K562 (cell line): ENCODE measurements around the gene CLTB.

Experiments
- CTCF ChIP-seq, 3 experiments: IDR thresholded peaks in 2 of 3; conservative IDR thresholded peaks in 1 of 3; 2 replicates each; pipeline ENCODE4 v1.5.1; 2011 to 2012; ENCODE audit warnings: low read length in 3 of 3, mild to moderate bottlenecking in 3 of 3, control low read depth in 2 of 3, improper control_type of control experiment in 1 of 3, inconsistent platforms in 1 of 3, low read depth in 1 of 3, mixed read lengths in 1 of 3, moderate library complexity in 1 of 3; ENCODE audit not compliant: insufficient read depth in 2 of 3
- EHMT2 ChIP-seq: fragments of 450-650 bp; IDR thresholded peaks from 2 replicates; pipeline ENCODE4 v1.6.1; 2018; ENCODE audit warnings: antibody characterized with exemption
- ETS1 ChIP-seq: conservative IDR thresholded peaks from 2 replicates; pipeline ENCODE4 v1.6.1; 2011; ENCODE audit warnings: low read depth, mild to moderate bottlenecking, low read length; ENCODE audit not compliant: control insufficient read depth
- MEF2D ChIP-seq: conservative IDR thresholded peaks from 2 replicates; pipeline ENCODE4 v1.6.1; 2016; ENCODE audit warnings: low read depth, missing genetic modification characterization, missing compliant biosample characterization
- NFRKB ChIP-seq: fragments of 450-650 bp; IDR thresholded peaks from 2 replicates; pipeline ENCODE4 v1.6.1; 2016; ENCODE audit warnings: low read depth
- POLR2A ChIP-seq: fragments of 450-650 bp; conservative IDR thresholded peaks from 2 replicates; pipeline ENCODE4 v1.6.1; 2016
- POLR2AphosphoS5 ChIP-seq: IDR thresholded peaks from 2 replicates; pipeline ENCODE4 v1.6.1; 2011; ENCODE audit warnings: mild to moderate bottlenecking, low read depth, low read length, moderate library complexity; ENCODE audit not compliant: control insufficient read depth, insufficient read depth
- SRSF9 ChIP-seq: fragments of 200-400 bp; formaldehyde crosslinking; IDR thresholded peaks from 2 replicates; pipeline ENCODE4 v1.6.1; 2017; ENCODE audit warnings: low read depth, low read length, borderline replicate concordance
- ZMIZ1 ChIP-seq, 2 experiments: fragments of 150-350 bp in 1 of 2; IDR thresholded peaks; 2 replicates each; pipeline ENCODE4 v1.6.1; 2012 to 2016; ENCODE audit warnings: low read depth in 2 of 2, low read length in 2 of 2, mild to moderate bottlenecking in 1 of 2, moderate library complexity in 1 of 2
- ZNF830 ChIP-seq: fragments of 250-450 bp; sonication (Bioruptor Pico); IDR thresholded peaks from 2 replicates; pipeline ENCODE4 v1.5.0; 2021; ENCODE audit warnings: mild to moderate bottlenecking
- TF ChIP-seq, protein P1 (sequence below): fragments of 250-450 bp; sonication (Bioruptor Pico); IDR thresholded peaks from 2 replicates; pipeline ENCODE4 v1.5.0; 2020; ENCODE audit warnings: mild to moderate bottlenecking, borderline replicate concordance

- TF ChIP-seq, protein P1, sequence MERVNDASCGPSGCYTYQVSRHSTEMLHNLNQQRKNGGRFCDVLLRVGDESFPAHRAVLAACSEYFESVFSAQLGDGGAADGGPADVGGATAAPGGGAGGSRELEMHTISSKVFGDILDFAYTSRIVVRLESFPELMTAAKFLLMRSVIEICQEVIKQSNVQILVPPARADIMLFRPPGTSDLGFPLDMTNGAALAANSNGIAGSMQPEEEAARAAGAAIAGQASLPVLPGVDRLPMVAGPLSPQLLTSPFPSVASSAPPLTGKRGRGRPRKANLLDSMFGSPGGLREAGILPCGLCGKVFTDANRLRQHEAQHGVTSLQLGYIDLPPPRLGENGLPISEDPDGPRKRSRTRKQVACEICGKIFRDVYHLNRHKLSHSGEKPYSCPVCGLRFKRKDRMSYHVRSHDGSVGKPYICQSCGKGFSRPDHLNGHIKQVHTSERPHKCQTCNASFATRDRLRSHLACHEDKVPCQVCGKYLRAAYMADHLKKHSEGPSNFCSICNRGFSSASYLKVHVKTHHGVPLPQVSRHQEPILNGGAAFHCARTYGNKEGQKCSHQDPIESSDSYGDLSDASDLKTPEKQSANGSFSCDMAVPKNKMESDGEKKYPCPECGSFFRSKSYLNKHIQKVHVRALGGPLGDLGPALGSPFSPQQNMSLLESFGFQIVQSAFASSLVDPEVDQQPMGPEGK (CRISPR knock-in tag): no peak
- TF ChIP-seq POLR2AphosphoS5: no peak; the same call in 1 of the 2 replicates
- no peak for TF ChIP-seq MEF2D (tag)
- no peak for TF ChIP-seq EHMT2
- TF ChIP-seq SRSF9: no peak
- no peak for TF ChIP-seq CTCF (IDR thresholded peaks at IDR 0.05 in 2 of 3, conservative IDR thresholded peaks at IDR 0.05 in 1 of 3; ENCODE audit: insufficient read depth in 2 of 3, low read depth in 1 of 3, low read length in 3 of 3)
- TF ChIP-seq ZMIZ1 (IDR thresholded peaks at IDR 0.05; ENCODE audit: low read depth in 2 of 2, low read length in 2 of 2): no peak
- no peak for TF ChIP-seq POLR2A
- TF ChIP-seq ZNF830 (CRISPR knock-in tag): no peak
- no peak for TF ChIP-seq NFRKB
- TF ChIP-seq ETS1: no peak
These were observed 33.6 kb downstream of the CLTB start for GRCh38 chr5:176382721-176383120.
